ENCODE results near the gene ZIC4.

ZIC4 gene

GRCh38 chr3:147406028-147406931 lies at the start of gene ZIC4:
ZIC4 (minus strand) TSS chr3:147406543; CDS start chr3:147402797, 3,746 bp downstream.
- no peak for DNase-seq (ENCODE audit: low spot score)
- no peak for TF ChIP-seq CTCF (IDR thresholded peaks at IDR 0.05; ENCODE audit: extremely low read depth, insufficient read depth, missing control alignments)
- in situ Hi-C loops (cut with MboI; ENCODE audit: low pct_unique_long_range_greater_than_20kb, low sequenced_read_pairs, unreplicated experiment), result no loop called here

- no peak for TF ChIP-seq CTCF (IDR thresholded peaks at IDR 0.05; ENCODE audit: extremely low read depth, insufficient read depth, missing control alignments)
- in situ Hi-C loops (cut with MboI; ENCODE audit: low pct_unique_long_range_greater_than_20kb, low sequenced_read_pairs, unreplicated experiment), result no loop called here
- DNase-seq (ENCODE audit: low spot score), result no peak
Measured at GRCh38 chr3:147449669-147450068, 43.3 kb upstream of the ZIC4 start.

GRCh38 chr3:147447224-147447623 lies 40.9 kb upstream of the ZIC4 start:
- in situ Hi-C loops (cut with MboI; ENCODE audit: low pct_unique_long_range_greater_than_20kb, low sequenced_read_pairs, unreplicated experiment), result no loop called here

DNA sequence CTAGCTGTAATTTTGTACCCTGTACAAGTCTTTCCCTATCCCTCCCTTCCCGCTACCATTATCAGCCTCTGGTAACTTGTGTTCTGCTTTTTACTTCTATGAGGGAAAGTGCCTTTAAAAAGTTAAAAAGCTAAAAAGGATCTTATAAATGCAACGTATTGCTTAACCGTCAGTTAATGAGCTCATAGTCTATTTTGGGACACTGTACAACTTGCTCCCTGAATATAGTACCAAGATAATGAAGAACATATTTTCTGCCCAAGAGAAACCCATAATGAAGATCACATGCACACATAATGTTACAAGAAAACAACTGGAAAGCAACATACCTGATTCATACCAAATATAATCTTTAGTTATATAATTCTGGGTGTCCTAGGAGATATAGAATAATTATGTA lies 25.4 kb upstream of the ZIC4 start:
- TF ChIP-seq CTCF (IDR thresholded peaks at IDR 0.05; ENCODE audit: extremely low read depth, insufficient read depth, missing control alignments), result no peak
- no peak for DNase-seq (ENCODE audit: low spot score)
- in situ Hi-C loops (cut with MboI; ENCODE audit: low pct_unique_long_range_greater_than_20kb, low sequenced_read_pairs, unreplicated experiment), result no loop called here

More at GRCh38 chr3:147447224-147447623, 40.9 kb upstream of the ZIC4 start:
- TF ChIP-seq CTCF (IDR thresholded peaks at IDR 0.05; ENCODE audit: extremely low read depth, insufficient read depth, missing control alignments), result no peak
- DNase-seq (ENCODE audit: low spot score), result no peak

DNA sequence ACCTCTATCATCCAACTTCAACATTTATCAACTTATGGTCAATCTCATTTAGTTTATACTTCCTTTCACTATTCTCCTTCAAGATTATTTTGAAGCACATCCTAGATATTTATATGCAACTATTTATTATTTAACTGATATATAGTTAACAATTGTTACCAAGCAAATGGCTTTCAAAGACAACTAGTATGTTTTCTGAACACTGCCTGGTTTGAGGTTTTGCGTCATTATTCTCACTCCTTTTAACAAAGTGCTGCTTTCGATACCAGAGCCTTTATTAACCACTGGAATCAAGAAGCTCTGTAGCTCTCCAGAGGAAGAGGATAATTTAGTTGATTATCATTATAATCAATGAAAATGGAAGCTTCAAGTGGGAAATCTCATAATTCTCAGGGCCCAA lies 22.4 kb upstream of the ZIC4 start:
- TF ChIP-seq CTCF (IDR thresholded peaks at IDR 0.05; ENCODE audit: extremely low read depth, insufficient read depth, missing control alignments), result no peak
- in situ Hi-C loops (cut with MboI; ENCODE audit: low pct_unique_long_range_greater_than_20kb, low sequenced_read_pairs, unreplicated experiment), result no loop called here
- DNase-seq (ENCODE audit: low spot score), result no peak

- no peak for TF ChIP-seq CTCF (IDR thresholded peaks at IDR 0.05; ENCODE audit: extremely low read depth, insufficient read depth, missing control alignments)
- in situ Hi-C loops (cut with MboI; ENCODE audit: low pct_unique_long_range_greater_than_20kb, low sequenced_read_pairs, unreplicated experiment), result no loop called here
- no peak for DNase-seq (ENCODE audit: low spot score)
Measured at GRCh38 chr3:147428326-147428725, 22.0 kb upstream of the ZIC4 start.

All from GM13977 (cell line).